GM10248 (cell line): ENCODE results near the gene PLCB2.

Experiments used
- CTCF ChIA-PET: fragments of 300-600 bp; sonication (Branson Sonifier 250); formaldehyde crosslinking; extraction: SDS; loops from one replicate; lab custom pipeline; 2021; ENCODE audit warnings: antibody characterized with exemption; lab: Yijun Ruan, JAX
- POLR2A ChIA-PET: fragments of 350-650 bp; sonication (Branson Sonifier 250); formaldehyde crosslinking; extraction: SDS; loops from one replicate; lab custom pipeline; 2020; ENCODE audit warnings: antibody characterized with exemption; lab: Yijun Ruan, JAX
- DNase-seq: peaks from one replicate; pipeline ENCODE4 v3.0.0; 2012; ENCODE audit errors: extremely low spot score
- CTCF ChIP-seq: IDR thresholded peaks from 2 replicates; pipeline ENCODE4 v1.5.1; 2012; ENCODE audit warnings: mild to moderate bottlenecking, low read depth; ENCODE audit errors: extremely low read depth, missing control alignments, control extremely low read depth

PLCB2 gene

GRCh38 chr15:40286061-40286532 is 21.6 kb downstream of the PLCB2 start:
- no peak for TF ChIP-seq CTCF
- CTCF ChIA-PET, result interaction anchor here (0.9 to 11.5 kb wide), 10 partner anchors 9 to 68 kb away, joined by 3 to 82 read pairs (median 4); partner anchors contain the start of gene PLCB2
- POLR2A ChIA-PET, result no interaction called here
- DNase-seq, result no peak

- ChIA-PET CTCF (interaction anchor here (0.9 to 11.5 kb wide), 10 partner anchors 10 to 68 kb away, joined by 3 to 82 read pairs (median 4); partner anchors contain the start of gene PLCB2), POLR2A (no interaction called here)
- no peak for DNase-seq
- no peak for TF ChIP-seq CTCF
These were observed 22.2 kb downstream of the PLCB2 start for GRCh38 chr15:40285554-40286011.

GRCh38 chr15:40285151-40285550 is 22.6 kb downstream of the PLCB2 start:
- CTCF ChIA-PET, result interaction anchor here (0.9 to 11.5 kb wide), 8 partner anchors 10 to 59 kb away, joined by 3 to 82 read pairs (median 4); partner anchors contain the start of gene PLCB2
- TF ChIP-seq CTCF, result no peak
- DNase-seq, result no peak
- POLR2A ChIA-PET, result no interaction called here

- no peak for TF ChIP-seq CTCF
- POLR2A ChIA-PET, result no interaction called here
- DNase-seq, result no peak
- CTCF ChIA-PET, result interaction anchor here (0.8 to 11.5 kb wide), 8 partner anchors 9 to 66 kb away, joined by 3 to 82 read pairs (median 3); no protein-coding TSS in a partner anchor
These were observed 24.0 kb downstream of the PLCB2 start for GRCh38 chr15:40283615-40284300.

GRCh38 chr15:40282869-40283614 is 24.7 kb downstream of the PLCB2 start, which contains the start of gene ANKRD63:
ANKRD63 (minus strand) TSS chr15:40283064; CDS start chr15:40282586, 478 bp downstream.
- TF ChIP-seq CTCF, result no peak
- DNase-seq, result peak; percentile 62
- POLR2A ChIA-PET, result no interaction called here
- CTCF ChIA-PET, result interaction anchor here (0.8 to 11.5 kb wide), 9 partner anchors 9 to 66 kb away, joined by 3 to 82 read pairs (median 4); no protein-coding TSS in a partner anchor
